RWPE2 (cell line): ENCODE results near the gene AP1M2.

ENCODE experiments used
- ATAC-seq: fragments of 200-7000 bp; cut with Tn5 transposase; 3 replicates; pipeline ENCODE4 v1.9.1; 2021; ENCODE audit warnings: low read depth
- DNase-seq: peaks from one replicate; pipeline ENCODE4 v3.0.0-alpha.2; 2020; ENCODE audit warnings: low spot score
- H3K27ac ChIP-seq: fragments of 450-650 bp; 2 replicates; pipeline ENCODE4 v1.5.1; 2017; ENCODE audit warnings: mild to moderate bottlenecking; ENCODE audit not compliant: poor library complexity, severe bottlenecking
- H3K27me3 ChIP-seq: fragments of 250-450 bp; sonication (Bioruptor Pico); 2 replicates; pipeline ENCODE4 v1.5.1; 2021; ENCODE audit warnings: mild to moderate bottlenecking, moderate library complexity; ENCODE audit not compliant: insufficient read depth, poor library complexity, severe bottlenecking
- H3K36me3 ChIP-seq: fragments of 250-450 bp; sonication (Bioruptor Pico); 2 replicates; pipeline ENCODE4 v1.5.1; 2020; ENCODE audit warnings: low read depth, mild to moderate bottlenecking, moderate library complexity
- H3K4me1 ChIP-seq: fragments of 250-450 bp; sonication (Bioruptor Pico); 2 replicates; pipeline ENCODE4 v1.5.1; 2021; ENCODE audit warnings: mild to moderate bottlenecking, moderate library complexity; ENCODE audit not compliant: insufficient read depth, poor library complexity, severe bottlenecking
- H3K4me3 ChIP-seq: fragments of 250-450 bp; sonication (Bioruptor Pico); 2 replicates; pipeline ENCODE4 v1.5.1; 2021; ENCODE audit warnings: mild to moderate bottlenecking, moderate library complexity; ENCODE audit not compliant: severe bottlenecking
- H3K9me3 ChIP-seq: fragments of 250-450 bp; sonication (Bioruptor Pico); 2 replicates; pipeline ENCODE4 v1.5.1; 2021; ENCODE audit warnings: mild to moderate bottlenecking, moderate library complexity; ENCODE audit not compliant: severe bottlenecking
- CTCF ChIP-seq: fragments of 450-650 bp; IDR thresholded peaks from one replicate; pipeline ENCODE4 v1.5.1; 2017; ENCODE audit warnings: mild to moderate bottlenecking, moderate library complexity; ENCODE audit not compliant: poor library complexity, severe bottlenecking

Gene AP1M2

GRCh38 chr19:10550336-10550735 lies 36.8 kb downstream of the AP1M2 start:
- Histone ChIP-seq H3K36me3 (peaks cover 75% of the 10 kb centered on the region), H3K9me3 (no peaks in the 10 kb centered on the region), H3K27me3 (no peaks in the 10 kb centered on the region), H3K4me1 (peaks cover 14% of the 10 kb centered on the region), H3K4me3 (no peak overlapping the region), H3K27ac (no peak overlapping the region)
- TF ChIP-seq CTCF, result no peak
- ATAC-seq, result no peak
- no peak for DNase-seq

- H3K27me3 ChIP-seq, result no peaks in the 10 kb centered on the region
- H3K36me3 ChIP-seq, result peaks cover 76% of the 10 kb centered on the region
- no peak for TF ChIP-seq CTCF
- ATAC-seq (no peak), DNase-seq (no peak)
- H3K4me1 ChIP-seq, result peaks cover 11% of the 10 kb centered on the region
- H3K4me3 ChIP-seq, result no peak overlapping the region
- no peaks in the 10 kb centered on the region for H3K9me3 ChIP-seq
- no peak overlapping the region for H3K27ac ChIP-seq
Measured at GRCh38 chr19:10549733-10550132, 37.4 kb downstream of the AP1M2 start.

- DNase-seq, result no peak
- no peak overlapping the region for H3K4me3 ChIP-seq
- ATAC-seq, result no peak
- TF ChIP-seq CTCF, result no peak
- H3K27ac ChIP-seq, result no peak overlapping the region
- peaks cover 70% of the 10 kb centered on the region for H3K36me3 ChIP-seq
- no peaks in the 10 kb centered on the region for H3K9me3 ChIP-seq
- peaks cover 6% of the 10 kb centered on the region for H3K4me1 ChIP-seq
- H3K27me3 ChIP-seq, result no peaks in the 10 kb centered on the region
Measured at GRCh38 chr19:10548746-10549276, 38.3 kb downstream of the AP1M2 start.

GRCh38 chr19:10546817-10547216 lies 40.3 kb downstream of the AP1M2 start:
- TF ChIP-seq CTCF, result no peak
- Histone ChIP-seq H3K36me3 (peaks cover 51% of the 10 kb centered on the region), H3K27me3 (no peaks in the 10 kb centered on the region), H3K4me3 (no peak overlapping the region), H3K9me3 (no peaks in the 10 kb centered on the region), H3K4me1 (peaks cover 6% of the 10 kb centered on the region), H3K27ac (no peak overlapping the region)
- ATAC-seq, result no peak
- no peak for DNase-seq

GRCh38 chr19:10544753-10545251 lies 42.3 kb downstream of the AP1M2 start:
- H3K27ac ChIP-seq, result peak overlapping the region; percentile 43
- H3K36me3 ChIP-seq, result peaks cover 35% of the 10 kb centered on the region
- H3K4me1 ChIP-seq, result peaks cover 6% of the 10 kb centered on the region
- no peak for TF ChIP-seq CTCF
- H3K27me3 ChIP-seq, result no peaks in the 10 kb centered on the region
- DNase-seq (no peak), ATAC-seq (no peak)
- peak overlapping the region; percentile 95 for H3K4me3 ChIP-seq
- H3K9me3 ChIP-seq, result no peaks in the 10 kb centered on the region
